Caki2 (cell line): Measurements from ENCODE around the gene IL4R. TPM values are rescaled to one million over a fixed set of nuclear protein-coding genes. Genes with fewer than 3 reads are reported as not detected.
"Not testable (repeated sequence)": the region's sequence is repeated elsewhere in the genome, so short reads cannot be mapped to it uniquely, and the experiment has no call there.

Experiments used
- DNase-seq: peaks from one replicate; pipeline ENCODE4 v3.0.0-alpha.2; 2015; ENCODE audit warnings: low read depth
- in situ Hi-C: cut with HindIII; loops from 2 replicates; pipeline ENCODE4 v1.10.0; 2016; ENCODE audit warnings: low sequenced_read_pairs, low pct_unique_long_range_greater_than_20kb, mixed read lengths
- total RNA-seq: library from RNA; depleted of rRNA; stranded (reverse); fragments of >200 nt; shearing (Covaris generic); gene quantifications from 2 replicates; pipeline ENCODE4 v1.2.3, GENCODE V29; 2014; ENCODE audit warnings: low replicate concordance

IL4R gene
- total RNA-seq, 1 experiment from 2014 or later: 14.9 TPM

DNA sequence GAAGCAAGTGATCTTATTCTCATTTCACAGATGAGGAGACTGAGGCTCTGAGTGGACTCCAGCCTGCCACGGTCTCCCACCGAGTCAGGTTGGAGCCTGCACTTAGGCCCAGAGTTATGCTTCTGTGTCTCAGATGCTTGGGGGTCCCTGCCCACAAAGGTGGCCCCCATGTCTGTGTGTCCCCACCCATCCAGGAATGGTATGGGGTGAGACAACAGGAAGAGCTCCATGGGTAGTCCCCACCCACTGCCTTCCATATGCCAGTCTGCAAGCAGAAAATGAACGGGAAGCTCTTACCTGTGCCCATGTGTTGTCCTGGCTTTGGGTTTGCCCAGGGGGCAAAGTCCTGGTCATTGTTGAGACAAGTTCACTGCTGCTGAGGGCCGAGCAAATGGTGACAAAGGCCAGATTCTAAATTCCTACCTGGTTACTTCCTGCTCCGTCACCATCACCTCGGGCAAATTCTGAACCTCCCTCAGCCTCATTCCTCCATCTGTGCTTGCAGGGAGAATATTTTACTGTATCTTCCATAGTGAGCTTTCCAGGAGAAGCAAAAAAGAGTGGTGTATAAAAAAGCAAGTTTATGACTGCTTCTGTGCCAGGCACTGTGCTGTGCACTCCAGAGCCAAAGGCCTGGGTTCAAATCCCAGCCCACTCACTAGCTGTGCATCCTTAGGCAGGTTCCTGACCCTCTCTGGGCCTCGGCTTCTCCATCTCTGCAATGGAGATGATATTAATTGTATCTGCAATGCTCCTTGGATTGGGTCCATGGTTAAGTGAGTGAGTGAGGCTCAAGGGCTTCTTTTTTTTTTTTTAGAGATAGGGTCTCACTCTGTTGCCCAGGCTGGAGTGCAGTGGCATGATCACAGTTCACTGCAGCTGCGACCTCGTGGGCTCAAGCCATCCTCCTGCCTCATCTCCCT is 9.3 kb downstream of the IL4R start:
- in situ Hi-C loops: no loop called here
- no peak for DNase-seq

DNA sequence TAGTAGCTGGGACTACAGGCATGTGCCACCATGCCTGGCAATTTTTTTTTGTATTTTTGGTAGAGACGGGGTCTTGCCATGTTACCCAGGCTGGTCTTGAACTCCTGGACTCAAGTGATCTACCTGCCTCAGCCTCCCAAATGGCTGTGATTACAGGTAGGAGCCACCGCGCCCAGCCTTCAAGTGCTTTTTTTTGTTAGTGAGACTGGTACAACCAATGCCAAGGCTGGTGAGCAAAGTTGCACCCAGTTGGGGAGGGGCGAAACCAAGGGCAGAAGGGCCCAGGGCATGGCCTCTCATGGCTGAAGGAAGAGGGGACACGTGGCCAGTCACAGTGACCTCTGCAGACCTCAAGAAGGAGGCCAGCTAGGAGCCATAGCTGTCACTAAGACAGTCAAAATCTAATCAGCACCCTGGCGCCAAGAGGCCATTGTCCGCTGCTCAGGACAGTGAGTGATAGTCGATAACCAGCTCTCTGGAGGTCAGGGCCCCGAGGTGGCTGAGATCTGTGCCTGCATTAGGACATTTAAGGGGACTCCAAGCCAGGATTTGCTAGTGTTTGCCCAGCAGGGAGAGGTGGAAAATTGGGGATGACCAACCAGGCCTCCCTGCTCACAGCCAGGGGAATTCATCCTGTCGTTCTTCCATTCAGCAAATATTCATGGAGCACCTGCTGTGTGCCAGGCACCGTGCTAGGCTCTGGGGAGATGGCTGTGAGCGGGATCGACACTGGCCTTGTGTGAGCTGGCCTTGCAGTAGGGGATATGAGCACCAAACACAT is 10.2 kb downstream of the IL4R start:
- DNase-seq: no peak
- in situ Hi-C loops: no loop called here

DNA sequence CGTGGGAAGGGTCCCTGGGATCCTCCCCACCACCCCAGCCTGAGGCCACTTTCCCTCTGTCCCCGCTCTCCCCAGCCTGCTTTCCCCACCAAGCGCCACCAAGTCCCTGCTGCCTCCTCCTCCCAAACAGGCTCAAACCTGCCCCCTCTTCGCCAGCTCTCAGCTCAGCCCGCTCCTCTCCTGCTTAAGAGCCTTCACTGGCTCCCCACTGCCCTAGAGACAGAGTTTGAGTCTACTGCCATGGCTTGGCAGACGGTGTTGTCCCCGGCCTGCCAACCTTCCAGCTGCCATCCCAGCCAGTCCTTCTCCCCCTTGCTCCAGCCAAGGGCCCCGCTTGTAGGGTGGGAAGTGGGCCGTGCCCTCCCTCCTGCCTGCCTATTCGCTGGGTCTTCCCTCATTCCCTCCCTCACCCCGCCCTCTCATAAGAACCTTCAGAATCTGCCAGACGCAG is 11.1 kb downstream of the IL4R start:
- in situ Hi-C loops: no loop called here
- no peak for DNase-seq

DNA sequence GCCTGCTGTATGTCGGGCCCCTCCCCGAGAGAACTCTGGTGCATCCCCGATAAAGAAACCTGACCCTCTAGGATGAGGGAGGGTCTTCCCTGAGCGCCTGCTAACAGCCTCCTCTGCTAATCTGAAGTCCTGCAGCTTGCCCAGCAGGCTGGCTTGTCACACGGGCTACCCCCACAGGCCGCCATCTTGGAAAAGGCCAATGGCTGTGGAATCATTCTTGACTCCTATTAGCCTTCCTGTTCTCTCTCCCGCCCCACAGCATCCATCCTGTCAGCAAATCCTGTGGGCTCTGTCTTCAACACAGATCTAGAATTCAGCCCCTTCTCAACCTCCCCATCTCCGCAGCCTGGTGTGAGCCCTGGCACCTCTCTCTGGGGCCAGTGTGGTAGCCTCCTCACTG is 12.0 kb downstream of the IL4R start:
- no peak for DNase-seq
- in situ Hi-C loops: no loop called here

DNA sequence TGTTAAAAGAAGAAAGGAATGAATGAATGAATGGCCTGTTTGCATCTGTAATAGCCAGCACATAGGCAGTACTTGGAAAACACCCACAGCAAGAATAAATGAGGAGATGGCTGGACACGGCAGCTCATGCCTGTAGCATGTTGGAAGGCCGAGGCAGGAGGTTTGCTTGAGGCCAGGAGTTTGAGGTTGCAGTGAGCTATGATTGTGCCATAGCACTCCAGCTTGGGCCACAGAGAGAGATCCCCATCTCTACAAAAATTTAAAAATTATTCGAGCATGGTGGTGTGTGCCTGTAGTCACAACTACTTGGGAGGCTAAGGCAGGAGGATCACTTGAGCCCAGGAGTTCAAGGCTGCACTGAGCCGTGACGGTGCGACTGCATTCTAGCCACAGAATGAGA is 12.5 kb downstream of the IL4R start:
- no peak for DNase-seq
- in situ Hi-C loops: no loop called here

DNA sequence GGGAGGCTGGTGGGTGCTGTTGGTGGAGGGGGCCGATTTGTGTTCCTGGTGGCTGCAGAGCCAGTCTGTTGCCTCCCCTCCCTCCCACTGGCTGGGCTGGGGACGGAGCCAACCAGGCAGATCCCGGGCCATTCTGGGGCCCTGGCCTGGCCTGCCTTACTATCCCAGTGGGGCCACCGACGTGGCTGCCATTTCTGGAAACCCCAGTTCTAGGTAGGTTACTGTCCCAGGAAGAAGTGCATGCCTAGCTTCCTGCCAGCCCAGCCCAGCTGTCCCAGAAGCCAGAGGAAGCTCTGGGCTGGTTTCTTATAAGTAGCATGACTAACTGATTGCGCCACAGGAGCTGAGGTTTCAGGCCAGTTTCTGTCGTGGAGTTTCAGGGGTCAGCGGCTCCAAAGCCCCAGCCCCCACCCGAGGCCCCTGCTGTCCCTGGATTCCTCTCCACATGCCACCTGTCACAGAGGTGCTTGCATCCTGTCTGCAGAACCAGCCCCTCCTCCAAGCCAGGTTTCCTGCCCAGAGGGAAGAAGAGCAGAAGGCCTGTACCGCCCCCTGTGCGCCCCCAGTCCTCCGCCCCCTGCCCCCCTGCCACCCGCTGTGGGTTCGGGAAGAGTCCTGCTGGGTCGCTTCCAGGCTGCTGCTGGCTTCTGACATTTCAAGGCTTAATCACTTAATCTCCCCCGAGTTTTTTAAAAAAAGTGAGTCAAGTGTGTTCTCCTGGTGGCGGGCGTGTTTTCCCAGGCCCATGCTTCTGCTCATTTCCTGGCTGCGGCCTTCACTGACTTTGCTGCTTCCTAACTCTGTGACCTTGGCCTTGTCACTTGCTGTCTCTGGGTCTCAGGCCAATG is 13.2 kb downstream of the IL4R start:
- DNase-seq: peak; percentile 75
- in situ Hi-C loops: no loop called here

DNA sequence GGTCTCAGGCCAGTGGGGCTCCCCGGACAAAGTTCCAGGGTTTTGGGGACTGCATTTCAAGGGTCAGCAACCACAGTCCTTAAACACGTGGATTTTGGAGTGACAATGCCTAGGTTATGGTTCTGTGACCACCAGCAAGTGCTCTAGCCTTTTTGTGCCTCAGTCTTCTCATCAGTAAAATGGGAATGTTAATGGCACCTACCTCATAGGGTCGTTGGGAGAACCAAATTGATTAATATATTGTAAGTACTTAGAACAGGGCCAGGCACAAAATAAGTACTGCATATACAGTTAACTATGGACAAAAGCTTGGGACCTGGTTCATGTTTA is 13.8 kb downstream of the IL4R start:
- no peak for DNase-seq
- in situ Hi-C loops: no loop called here

DNA sequence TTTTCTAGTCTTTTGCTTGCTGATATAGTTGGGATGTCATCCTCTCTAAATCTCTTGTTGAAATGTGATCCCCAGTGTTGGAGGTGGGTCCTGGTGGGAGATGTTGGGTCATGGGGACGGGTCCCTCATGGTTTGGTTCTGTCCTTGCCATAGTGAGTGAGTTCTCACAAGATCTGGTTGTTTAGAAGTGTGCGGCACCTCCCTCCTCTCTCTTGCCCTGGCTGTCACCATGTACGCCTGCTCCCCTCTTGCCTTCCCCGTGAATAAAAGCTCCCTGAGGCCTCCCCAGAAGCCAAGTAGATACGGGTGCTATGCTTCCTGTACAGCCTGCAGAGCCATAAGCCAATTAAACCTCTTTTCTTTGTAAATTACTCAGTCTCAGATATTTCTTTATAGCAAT is 15.2 kb downstream of the IL4R start:
- in situ Hi-C loops: no loop called here
- DNase-seq: no peak

DNA sequence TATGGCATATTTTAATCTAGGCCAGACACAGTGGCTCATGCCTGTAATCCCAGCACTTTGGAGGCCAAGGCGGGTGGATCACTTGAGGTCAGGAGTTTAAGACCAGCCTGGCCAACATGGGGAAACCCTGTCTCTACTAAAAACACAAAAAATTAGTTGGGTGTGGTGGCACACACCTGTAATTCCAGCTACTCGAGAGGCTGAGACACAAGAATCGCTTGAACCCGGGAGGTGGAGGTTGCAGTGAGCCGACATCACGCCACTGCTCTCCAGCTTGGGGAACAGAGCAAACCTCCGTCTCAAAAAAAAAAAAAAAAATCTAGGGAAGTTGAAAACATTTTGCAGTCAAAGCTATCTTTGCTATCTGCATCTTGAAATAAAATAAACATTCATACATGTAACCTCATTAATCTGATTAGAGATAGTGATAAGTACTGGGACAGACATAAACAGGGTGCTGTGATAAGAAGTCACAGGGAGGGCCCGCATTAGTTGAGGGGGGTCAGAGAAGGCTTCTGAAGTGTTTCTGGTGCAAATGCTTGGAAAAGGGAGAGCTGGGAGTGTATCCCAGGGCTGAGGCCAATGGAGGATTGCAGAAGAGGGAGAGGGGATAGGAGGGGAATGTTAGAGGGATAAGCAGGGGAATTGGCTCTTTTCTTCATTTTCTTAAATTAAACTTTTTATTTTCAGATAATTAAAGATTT is 15.8 kb downstream of the IL4R start:
- DNase-seq, in situ Hi-C loops: not testable (repeated sequence)

DNA sequence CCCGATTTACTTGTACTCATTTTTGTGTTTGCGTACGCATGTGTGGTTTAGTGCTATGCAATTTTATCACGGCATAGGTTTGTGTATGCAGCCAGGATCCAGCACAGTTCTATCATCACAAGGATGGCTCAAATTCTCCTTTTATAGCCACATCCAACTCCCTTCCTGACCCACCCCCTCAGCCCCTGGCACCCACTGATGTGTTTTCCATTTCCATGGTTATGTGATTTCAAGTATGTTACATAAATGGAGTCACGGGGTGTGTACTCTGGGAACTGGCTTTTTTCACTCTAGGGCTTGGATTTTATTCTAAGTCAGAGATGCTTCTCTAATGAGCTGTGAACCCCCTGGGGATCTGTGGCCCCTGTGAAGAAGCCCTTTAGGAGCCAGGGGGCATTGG is 16.8 kb downstream of the IL4R start:
- in situ Hi-C loops: no loop called here
- no peak for DNase-seq

DNA sequence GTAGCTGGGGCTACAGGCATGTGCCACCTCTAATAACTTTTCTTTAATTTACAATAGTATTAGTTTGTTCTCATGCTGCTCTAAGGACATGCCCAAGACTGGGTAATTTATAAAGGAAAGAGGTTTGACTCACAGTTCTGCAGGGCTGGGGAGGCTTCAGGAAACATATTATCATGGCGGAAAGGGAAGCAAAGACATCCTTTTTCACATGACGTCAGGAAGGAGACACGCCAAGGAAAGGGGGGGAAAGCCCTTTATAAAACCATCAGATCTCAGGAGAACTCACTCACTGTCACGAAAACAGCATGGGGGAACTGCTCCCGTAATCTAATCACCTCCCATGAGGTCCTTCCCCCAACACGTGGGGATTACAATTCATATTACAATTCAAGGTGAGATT is 18.3 kb downstream of the IL4R start:
- in situ Hi-C loops: no loop called here
- DNase-seq: no peak

DNA sequence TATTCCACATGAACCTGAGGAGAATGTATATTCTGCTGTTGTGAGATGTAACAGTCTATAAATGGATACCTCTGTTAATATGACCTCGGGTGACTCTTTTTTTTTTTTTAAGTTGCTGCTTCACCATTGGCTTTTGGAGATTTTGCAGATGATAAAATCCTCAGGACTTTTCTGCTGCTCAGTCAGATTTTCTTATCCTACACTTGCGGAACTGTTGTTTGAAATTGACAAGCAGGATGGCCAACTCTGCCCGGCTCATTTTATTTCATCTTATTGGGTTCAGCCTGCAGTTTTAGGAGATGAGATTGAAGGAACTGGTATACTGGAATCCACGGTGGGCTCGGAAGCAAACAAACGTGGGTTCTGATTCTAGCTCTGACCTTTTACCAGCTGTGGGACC is 19.3 kb downstream of the IL4R start:
- in situ Hi-C loops: no loop called here

DNA sequence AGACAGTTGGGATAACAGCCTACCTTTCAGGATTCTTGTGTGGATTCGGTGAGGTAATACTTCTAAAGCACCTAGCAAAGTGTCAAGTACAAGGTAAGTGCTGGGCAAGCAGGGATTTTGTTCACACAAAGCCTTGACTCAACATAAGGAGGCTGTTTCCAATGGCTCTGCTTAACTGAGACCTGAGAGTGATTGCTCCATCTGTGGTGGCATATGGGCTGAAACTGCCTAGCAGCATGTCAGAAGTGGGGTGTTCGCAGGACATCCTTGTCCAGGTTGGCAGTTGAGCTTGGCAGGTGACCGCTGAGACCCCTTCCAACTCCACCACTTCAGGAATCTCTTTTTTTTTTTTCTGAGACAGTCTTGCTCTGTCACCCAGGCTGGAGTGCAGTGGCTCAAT is 19.8 kb downstream of the IL4R start:
- DNase-seq: no peak
- in situ Hi-C loops: no loop called here

More for the DNA sequence above, 19.3 kb downstream of the IL4R start:
- no peak for DNase-seq

DNA sequence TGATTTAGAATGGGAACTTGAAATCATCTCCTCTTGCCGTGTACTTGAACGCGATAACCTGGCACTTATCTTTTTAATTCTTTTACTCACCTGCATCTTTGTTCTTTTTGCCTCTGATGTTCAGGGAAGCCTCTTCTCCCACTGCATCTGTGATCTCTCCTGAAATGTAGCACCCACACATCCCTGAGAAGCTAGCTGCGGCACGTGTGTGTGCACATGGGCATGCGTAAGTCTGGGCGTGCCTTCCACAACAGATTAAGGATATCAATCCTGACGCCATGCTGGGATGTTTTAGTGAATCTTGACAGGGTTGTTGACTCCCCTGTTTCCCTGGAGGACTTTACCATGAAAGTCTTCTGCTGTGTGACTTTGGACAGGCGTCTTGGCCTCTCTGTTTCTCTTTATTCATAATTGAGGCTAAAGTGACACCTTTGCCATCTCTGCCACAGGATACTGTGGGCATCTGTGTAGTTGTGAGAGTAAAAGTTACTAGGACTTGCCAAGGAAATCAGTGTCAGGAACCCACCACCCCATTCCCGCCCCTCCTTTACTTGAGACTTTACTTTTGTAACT is 20.5 kb downstream of the IL4R start:
- in situ Hi-C loops: no loop called here
- DNase-seq: no peak

DNA sequence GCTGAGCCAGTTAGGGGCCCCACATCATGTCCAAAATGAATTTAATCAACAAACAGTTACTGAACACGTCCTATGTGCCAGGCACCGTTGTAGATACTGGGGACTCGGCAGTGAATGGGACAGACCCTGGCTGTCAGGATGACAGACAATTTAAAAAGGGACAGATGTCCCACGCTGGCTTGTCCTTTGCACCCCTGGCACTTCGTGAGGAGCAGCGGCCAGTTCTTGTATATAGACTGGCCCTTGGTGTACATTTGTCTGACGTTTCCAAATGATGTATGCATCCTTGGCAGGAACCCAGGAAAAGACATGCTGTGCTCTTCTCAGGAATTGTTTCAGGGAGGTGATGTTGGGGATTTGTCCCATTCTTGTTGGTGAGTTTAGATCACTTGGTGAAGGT is 21.1 kb downstream of the IL4R start:
- in situ Hi-C loops: no loop called here
- no peak for DNase-seq

DNA sequence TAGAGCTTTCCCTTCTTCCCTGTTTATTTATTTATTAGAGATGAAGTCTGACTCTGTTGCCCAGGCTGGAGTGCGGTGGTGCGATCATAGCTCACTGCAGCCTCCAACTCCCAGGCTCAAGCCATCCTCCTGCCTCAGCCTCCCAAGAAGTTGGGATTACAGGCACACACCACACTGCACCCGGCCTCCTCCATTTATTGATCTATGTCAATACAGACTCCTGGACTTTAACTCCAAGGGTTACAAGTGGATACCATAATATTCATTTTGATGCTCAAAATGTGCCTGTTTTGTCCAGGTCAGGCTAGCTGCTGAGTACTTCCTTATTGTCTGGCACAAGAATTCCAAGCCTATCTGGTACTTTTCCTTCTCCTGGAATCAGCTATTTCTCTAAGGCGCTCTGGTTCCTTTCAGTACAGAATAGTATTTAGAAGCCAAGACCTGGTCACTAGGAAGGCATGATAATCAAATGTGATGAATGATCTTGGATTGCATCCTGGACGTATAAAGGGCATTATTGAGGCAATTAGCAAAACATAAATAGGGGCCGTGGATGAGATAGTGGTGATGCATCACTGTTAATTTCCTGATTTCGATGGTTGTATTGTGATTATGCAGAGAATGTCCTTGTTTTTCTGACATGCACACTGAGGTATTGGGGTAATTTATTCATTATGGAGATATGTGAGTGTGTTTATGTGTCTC is 21.7 kb downstream of the IL4R start:
- DNase-seq: no peak
- in situ Hi-C loops: no loop called here

DNA sequence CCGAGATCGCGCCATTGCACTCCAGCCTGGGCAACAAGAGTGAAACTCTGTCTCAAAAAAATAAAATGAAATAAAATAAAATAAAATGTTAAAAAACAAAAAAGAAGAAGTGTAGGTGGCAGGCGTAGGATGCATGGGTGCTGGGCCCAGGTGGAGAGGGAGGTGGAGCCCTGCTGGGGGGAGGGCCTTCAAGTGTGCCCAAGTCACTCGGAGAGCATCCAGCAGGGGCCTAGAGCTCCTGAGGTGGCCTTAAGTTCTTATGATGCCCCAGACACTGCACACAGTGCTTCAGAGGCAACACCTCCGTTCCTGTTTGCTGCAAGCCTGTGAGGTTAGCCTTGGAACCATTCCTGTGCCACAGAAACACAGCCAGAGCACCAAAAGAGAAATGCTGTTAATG is 23.2 kb downstream of the IL4R start:
- no peak for DNase-seq
- in situ Hi-C loops: no loop called here
